Natural killer cell treated with Interleukin-12 subunit alpha and Interleukin-12 subunit beta and Interleukin-15 and Interleukin-18, amount 100 ng/mL, for 72 hours (primary cell): ENCODE results near the gene COMMD1. TPM values are rescaled to one million over a fixed set of nuclear protein-coding genes. Genes with fewer than 3 reads are reported as not detected.
"Not testable (repeated sequence)": the region's sequence is repeated elsewhere in the genome, so short reads cannot be mapped to it uniquely, and the experiment has no call there.

Experiments
- ATAC-seq, 2 donors: fragments of 150-1000 bp; cut with Tn5 transposase in 1 of 2; sonication (Bioruptor Pico), chemical (Tn5 transposase) in 1 of 2; 2 replicates each; pipeline ENCODE4 v1.10.0; 2021
- DNase-seq: peaks from one replicate; pipeline ENCODE4 v3.0.0; 2022; ENCODE audit warnings: low spot score
- H3K27ac Mint-ChIP-seq, 2 donors: 1 replicate in 1 of 2; 2 replicates in 1 of 2; pipeline ENCODE4 v1.8.0; 2022; ENCODE audit warnings: mixed read lengths in 2 of 2, mild to moderate bottlenecking in 1 of 2, moderate library complexity in 1 of 2
- H3K27me3 Mint-ChIP-seq, 2 donors: 1 replicate in 1 of 2; 2 replicates in 1 of 2; pipeline ENCODE4 v1.8.0; 2022; ENCODE audit warnings: mixed read lengths in 2 of 2
- H3K36me3 Mint-ChIP-seq: one replicate; pipeline ENCODE4 v1.8.0; 2022; ENCODE audit warnings: mixed read lengths
- H3K4me1 Mint-ChIP-seq, 2 donors: 1 replicate in 1 of 2; 2 replicates in 1 of 2; pipeline ENCODE4 v1.8.0; 2022; ENCODE audit warnings: low read depth in 2 of 2, mixed read lengths in 2 of 2, mild to moderate bottlenecking in 1 of 2
- H3K4me3 Mint-ChIP-seq: one replicate; pipeline ENCODE4 v1.8.0; 2022; ENCODE audit warnings: mixed read lengths
- H3K9me3 Mint-ChIP-seq: 2 replicates; pipeline ENCODE4 v1.8.0; 2022; ENCODE audit warnings: mixed read lengths
- total RNA-seq, 2 donors: library from RNA; stranded (reverse); gene quantifications; one replicate each; pipeline ENCODE4 v1.2.3, GENCODE V29; 2022

The COMMD1 gene
- total RNA-seq, 2 donors from 2014 or later, result 34.4 to 44.4 TPM

- Mint-ChIP-seq H3K9me3 (no peaks in the 10 kb centered on the region), H3K27me3 (no peaks in the 10 kb centered on the region), H3K4me1 (peaks cover 0 to 11% of the 10 kb centered on the region in 2 donors), H3K36me3 (no peaks in the 10 kb centered on the region), H3K4me3 (no peak overlapping the region), H3K27ac (no peak overlapping the region)
- ATAC-seq (no peak), DNase-seq (no peak)
Observed at GRCh38 chr2:61998426-61998825, 93.0 kb downstream of the COMMD1 start.

- ATAC-seq (no peak), DNase-seq (no peak)
- Mint-ChIP-seq H3K4me3 (no peak overlapping the region), H3K4me1 (peaks cover 0 to 6% of the 10 kb centered on the region in 2 donors), H3K9me3 (no peaks in the 10 kb centered on the region), H3K27me3 (no peaks in the 10 kb centered on the region), H3K36me3 (no peaks in the 10 kb centered on the region), H3K27ac (no peak overlapping the region)
Observed at GRCh38 chr2:62000538-62000937, 95.1 kb downstream of the COMMD1 start.

GRCh38 chr2:62001431-62001830 is 96.0 kb downstream of the COMMD1 start:
- Mint-ChIP-seq H3K9me3 (no peaks in the 10 kb centered on the region), H3K4me3 (no peak overlapping the region), H3K27me3 (no peaks in the 10 kb centered on the region), H3K36me3 (no peaks in the 10 kb centered on the region), H3K27ac (no peak overlapping the region), H3K4me1 (peaks cover 0 to 4% of the 10 kb centered on the region in 2 donors)
- ATAC-seq (no peak), DNase-seq (no peak)

GRCh38 chr2:62004428-62004827 is 99.0 kb downstream of the COMMD1 start:
- not testable (repeated sequence) for H3K36me3 Mint-ChIP-seq, ATAC-seq, H3K27me3 Mint-ChIP-seq, H3K27ac Mint-ChIP-seq, H3K4me1 Mint-ChIP-seq, DNase-seq, H3K4me3 Mint-ChIP-seq, H3K9me3 Mint-ChIP-seq

- Mint-ChIP-seq H3K27me3 (no peaks in the 10 kb centered on the region), H3K4me1 (no peaks in the 10 kb centered on the region), H3K27ac (no peak overlapping the region), H3K9me3 (no peaks in the 10 kb centered on the region), H3K36me3 (no peaks in the 10 kb centered on the region), H3K4me3 (no peak overlapping the region)
- no peak for ATAC-seq
- no peak for DNase-seq
Observed at GRCh38 chr2:62007555-62007954, 102.1 kb downstream of the COMMD1 start.

GRCh38 chr2:62010632-62011256 is 105.3 kb downstream of the COMMD1 start:
- DNase-seq (no peak), ATAC-seq (no peak)
- Mint-ChIP-seq H3K9me3 (no peaks in the 10 kb centered on the region), H3K4me1 (peaks cover 0 to 11% of the 10 kb centered on the region in 2 donors), H3K27me3 (no peaks in the 10 kb centered on the region), H3K36me3 (no peaks in the 10 kb centered on the region), H3K4me3 (no peak overlapping the region), H3K27ac (peak overlapping the region in 1 of 2 donors; percentile 20)

- Mint-ChIP-seq H3K27me3 (no peaks in the 10 kb centered on the region), H3K9me3 (no peaks in the 10 kb centered on the region), H3K36me3 (no peaks in the 10 kb centered on the region), H3K27ac (no peak overlapping the region), H3K4me3 (no peak overlapping the region), H3K4me1 (peaks cover 2 to 13% of the 10 kb centered on the region in 2 donors)
- DNase-seq (no peak), ATAC-seq (no peak)
Observed at GRCh38 chr2:62013641-62014040, 108.2 kb downstream of the COMMD1 start.

GRCh38 chr2:62014102-62014501 is 108.6 kb downstream of the COMMD1 start:
- Mint-ChIP-seq H3K9me3 (no peaks in the 10 kb centered on the region), H3K4me3 (no peak overlapping the region), H3K4me1 (peaks cover 6 to 17% of the 10 kb centered on the region in 2 donors), H3K27ac (no peak overlapping the region), H3K36me3 (no peaks in the 10 kb centered on the region), H3K27me3 (no peaks in the 10 kb centered on the region)
- no peak for ATAC-seq
- no peak for DNase-seq

- peaks cover 6% of the 10 kb centered on the region for H3K36me3 Mint-ChIP-seq
- H3K9me3 Mint-ChIP-seq, result no peaks in the 10 kb centered on the region
- H3K27me3 Mint-ChIP-seq, result no peaks in the 10 kb centered on the region
- no peak overlapping the region for H3K27ac Mint-ChIP-seq
- DNase-seq (no peak), ATAC-seq (no peak)
- no peak overlapping the region for H3K4me3 Mint-ChIP-seq
- H3K4me1 Mint-ChIP-seq, result peaks cover 14 to 17% of the 10 kb centered on the region in 2 donors
Observed at GRCh38 chr2:62016957-62017356, 111.5 kb downstream of the COMMD1 start.

- no peak overlapping the region for H3K4me3 Mint-ChIP-seq
Observed at GRCh38 chr2:62029910-62030309, 124.4 kb downstream of the COMMD1 start.

GRCh38 chr2:62030902-62031301 is 125.4 kb downstream of the COMMD1 start:
- no peaks in the 10 kb centered on the region for H3K27me3 Mint-ChIP-seq
- peaks cover 0 to 3% of the 10 kb centered on the region in 2 donors for H3K4me1 Mint-ChIP-seq
- DNase-seq, result no peak
- no peak for ATAC-seq
- no peak overlapping the region for H3K27ac Mint-ChIP-seq
- no peaks in the 10 kb centered on the region for H3K9me3 Mint-ChIP-seq
- H3K4me3 Mint-ChIP-seq, result no peak overlapping the region
- no peaks in the 10 kb centered on the region for H3K36me3 Mint-ChIP-seq

More at GRCh38 chr2:62029910-62030309, 124.4 kb downstream of the COMMD1 start:
- peaks cover 0 to 3% of the 10 kb centered on the region in 2 donors for H3K4me1 Mint-ChIP-seq
- no peak for DNase-seq
- no peaks in the 10 kb centered on the region for H3K36me3 Mint-ChIP-seq
- H3K9me3 Mint-ChIP-seq, result no peaks in the 10 kb centered on the region
- H3K27ac Mint-ChIP-seq, result no peak overlapping the region
- no peak for ATAC-seq
- no peaks in the 10 kb centered on the region for H3K27me3 Mint-ChIP-seq

GRCh38 chr2:62032096-62032495 is 126.6 kb downstream of the COMMD1 start:
- Mint-ChIP-seq H3K27ac (peak overlapping the region in 1 of 2 donors; percentile 63), H3K36me3 (no peaks in the 10 kb centered on the region), H3K4me3 (no peak overlapping the region), H3K27me3 (no peaks in the 10 kb centered on the region), H3K9me3 (no peaks in the 10 kb centered on the region), H3K4me1 (peaks cover 0 to 5% of the 10 kb centered on the region in 2 donors)
- ATAC-seq, result no peak
- DNase-seq, result no peak

- H3K27ac Mint-ChIP-seq, result no peak overlapping the region
- ATAC-seq (no peak), DNase-seq (no peak)
- no peaks in the 10 kb centered on the region for H3K36me3 Mint-ChIP-seq
- H3K27me3 Mint-ChIP-seq, result no peaks in the 10 kb centered on the region
- H3K4me1 Mint-ChIP-seq, result peaks cover 11 to 14% of the 10 kb centered on the region in 2 donors
- no peaks in the 10 kb centered on the region for H3K9me3 Mint-ChIP-seq
- H3K4me3 Mint-ChIP-seq, result no peak overlapping the region
Observed at GRCh38 chr2:62034715-62035114, 129.2 kb downstream of the COMMD1 start.

- Mint-ChIP-seq H3K9me3 (peaks cover 3% of the 10 kb centered on the region), H3K27me3 (no peaks in the 10 kb centered on the region), H3K36me3 (no peaks in the 10 kb centered on the region), H3K4me1 (peaks cover 19 to 22% of the 10 kb centered on the region in 2 donors), H3K27ac (no peak overlapping the region), H3K4me3 (no peak overlapping the region)
- no peak for ATAC-seq
- no peak for DNase-seq
Observed at GRCh38 chr2:62036229-62036628, 130.8 kb downstream of the COMMD1 start.

- no peak for ATAC-seq
- H3K27me3 Mint-ChIP-seq, result no peaks in the 10 kb centered on the region
- no peak for DNase-seq
- H3K27ac Mint-ChIP-seq, result peak overlapping the region in 1 of 2 donors; percentile 74
- H3K4me3 Mint-ChIP-seq, result no peak overlapping the region
- H3K36me3 Mint-ChIP-seq, result no peaks in the 10 kb centered on the region
- H3K9me3 Mint-ChIP-seq, result peaks cover 3% of the 10 kb centered on the region
- peaks cover 25 to 27% of the 10 kb centered on the region in 2 donors for H3K4me1 Mint-ChIP-seq
Observed at GRCh38 chr2:62036761-62037250, 131.3 kb downstream of the COMMD1 start.
